Smooth muscle cell of the umbilical artery (primary cell): ENCODE measurements around the gene FBXO9. TPM values are rescaled to one million over a fixed set of nuclear protein-coding genes. Genes with fewer than 3 reads are reported as not detected.

Source experiments
- total RNA-seq: library from RNA; depleted of rRNA; stranded (reverse); fragments of >200 nt; gene quantifications from 2 replicates; pipeline ENCODE4 v1.2.3, GENCODE V29; 2014

The FBXO9 gene
- 41.9 TPM in 2 replicates for total RNA-seq

DNA sequence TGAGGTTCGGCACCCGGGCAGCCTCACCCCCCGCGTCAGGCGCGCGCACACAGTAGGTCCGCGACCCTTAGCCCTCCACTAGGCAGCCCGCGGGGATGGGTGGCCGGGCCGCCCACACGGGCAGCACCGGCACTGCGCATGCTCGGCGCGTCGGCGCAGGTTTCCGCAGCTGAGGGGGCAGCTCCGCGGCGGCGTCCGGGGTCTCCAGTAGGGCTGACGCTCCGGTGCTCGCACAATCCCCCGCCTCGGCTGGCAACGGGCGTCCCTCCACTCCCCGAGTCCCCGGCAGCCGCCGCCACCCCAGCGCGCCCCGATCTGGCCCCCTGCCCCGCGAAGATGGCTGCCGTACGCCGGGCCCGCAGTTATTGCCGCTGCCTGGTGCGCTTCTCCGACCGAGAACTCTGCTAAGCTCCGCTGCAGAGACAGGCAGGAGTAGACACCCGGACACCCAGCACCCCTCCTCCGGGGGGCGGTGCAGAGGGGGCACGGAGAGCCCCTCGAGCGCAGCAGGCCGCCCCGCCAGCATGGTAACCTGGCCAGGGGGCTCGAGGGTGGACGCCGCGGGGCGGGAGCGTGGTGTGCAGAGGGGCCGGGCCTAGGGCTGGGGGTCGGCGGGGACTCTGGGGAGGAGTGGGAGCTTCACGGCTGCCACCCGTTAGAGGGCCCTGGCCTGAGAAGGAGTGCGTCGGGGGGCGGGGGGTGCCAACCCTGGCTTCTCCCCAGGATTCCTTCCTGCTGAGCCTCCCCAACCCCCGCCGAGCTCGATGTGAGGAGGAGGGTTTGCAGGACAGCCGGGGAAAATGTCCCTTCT lies at the start of gene FBXO9:
Gene FBXO9, plus strand, starts transcription at position 139 of the 811 bp plus-strand sequence. Its CDS starts 386 bp downstream, at position 525.

GRCh38 chr6:53148684-53149083 lies 83.5 kb downstream of the FBXO9 start, which contains the start of gene GCM1:
Gene GCM1 (minus strand): TSS chr6:53148841. CDS start chr6:53145632, 3,209 bp downstream.

Other genes starting within 250 kb of the FBXO9 start
- gene GSTA5, start 224.6 kb upstream of the FBXO9 start, total RNA-seq = not detected in 2 replicates
- gene GSTA3, start 155.7 kb upstream of the FBXO9 start, total RNA-seq = not detected in 2 replicates
- 29.5 and 35.9 TPM in 2 replicates for gene GSTA4, start 70.1 kb upstream of the FBXO9 start, total RNA-seq
- gene CILK1, start 3.6 kb upstream of the FBXO9 start, total RNA-seq = 4.5 and 8.9 TPM in 2 replicates
- not detected in 2 replicates for gene GCM1, start 83.4 kb downstream of the FBXO9 start, total RNA-seq